GM19351 (cell line): Measurements from ENCODE around the gene JADE3.

ENCODE experiments used
- ATAC-seq: cut with Tn5 transposase; IDR thresholded peaks from one replicate; pipeline ENCODE4 v1.9.1; 2021; ENCODE audit warnings: mild to moderate bottlenecking, moderate library complexity; ENCODE audit not compliant: unreplicated experiment

Gene JADE3

DNA sequence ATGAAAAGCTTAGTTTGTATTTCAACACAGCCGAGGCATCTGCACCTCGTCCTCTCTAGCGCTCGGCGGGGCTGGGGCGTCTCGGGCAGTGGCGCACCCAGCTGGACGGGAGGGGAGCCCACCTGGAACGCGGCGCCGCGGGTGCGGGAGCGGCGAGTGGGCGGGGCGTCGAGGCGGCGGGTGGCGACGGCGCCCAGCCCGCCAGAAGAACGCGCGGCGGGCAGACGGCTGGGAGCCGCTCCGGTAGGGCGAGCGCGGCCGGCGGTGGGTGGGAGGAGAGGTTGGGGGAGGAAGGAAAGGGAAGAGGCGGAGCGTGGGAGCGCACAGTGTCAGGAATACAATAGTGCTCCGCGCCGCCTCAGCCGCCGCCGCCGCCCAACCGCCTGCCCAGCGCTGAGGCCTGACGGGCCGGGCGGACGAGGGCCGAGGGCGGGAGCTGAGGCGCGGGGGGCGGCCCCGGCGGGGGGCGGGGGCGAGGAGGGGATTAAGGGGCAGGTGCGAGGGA lies at the start of gene JADE3:
TSS of gene JADE3 (plus strand) at position 324 of the 505 bp plus-strand sequence. CDS start 72,474 bp downstream, outside the sequence.
- peak; percentile 40 for ATAC-seq

DNA sequence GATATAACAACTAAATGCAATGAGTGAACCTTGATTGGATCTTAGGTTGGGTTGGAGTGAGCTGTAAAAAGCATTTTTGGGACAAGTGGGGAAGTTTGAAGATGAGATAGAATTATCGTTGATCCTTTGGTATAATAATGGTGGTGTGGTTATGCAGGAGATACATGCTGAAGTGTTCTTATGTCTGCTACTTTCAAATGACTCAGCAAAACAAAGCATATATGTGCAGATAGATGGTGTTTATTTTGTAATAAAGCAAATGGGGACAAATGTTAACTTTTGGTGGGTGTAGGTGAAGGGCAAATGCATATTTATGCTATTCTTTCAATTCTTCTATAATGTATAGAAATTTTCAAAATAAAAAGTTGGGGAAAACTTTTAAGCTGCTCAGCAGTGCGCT lies 49.1 kb upstream of the JADE3 start:
- no peak for ATAC-seq

DNA sequence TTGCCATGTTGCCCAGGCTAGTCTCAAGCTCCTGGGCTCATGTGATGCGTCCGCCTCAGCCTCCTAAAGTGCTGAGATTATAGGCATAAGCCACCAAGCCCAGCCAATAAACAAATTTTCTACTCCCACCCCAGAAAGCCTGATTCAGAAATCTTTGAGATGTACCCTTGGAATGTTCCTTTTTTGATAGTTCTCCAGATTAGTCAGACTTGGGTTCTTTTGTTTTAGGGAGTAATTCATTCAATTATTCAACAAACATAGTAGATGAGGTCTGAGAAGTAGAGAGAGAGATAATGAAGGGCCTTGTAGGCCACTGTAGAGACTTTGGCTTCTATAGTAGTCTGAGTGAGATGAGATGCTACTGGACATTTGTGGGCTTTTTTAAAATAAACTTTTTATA lies 47.6 kb upstream of the JADE3 start:
- ATAC-seq = no peak

DNA sequence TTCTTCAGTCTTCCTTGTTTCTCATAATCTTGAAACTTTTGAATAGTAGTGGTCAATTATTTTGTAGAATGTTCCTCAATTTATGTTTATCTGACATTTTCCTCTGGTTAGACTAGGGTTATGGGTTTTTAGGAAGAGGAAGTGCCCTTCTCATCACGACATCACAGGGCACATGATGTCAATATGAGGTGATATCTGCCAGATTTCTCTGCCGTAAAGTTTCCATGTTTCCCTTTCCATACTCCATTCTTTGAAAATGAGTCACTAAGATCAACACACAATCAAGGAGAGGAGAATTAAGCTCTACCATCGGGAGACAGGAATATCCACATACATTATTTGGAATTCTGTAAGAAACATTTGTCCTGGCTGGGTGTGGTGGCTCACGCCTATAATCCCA lies 46.9 kb upstream of the JADE3 start:
- ATAC-seq = no peak

DNA sequence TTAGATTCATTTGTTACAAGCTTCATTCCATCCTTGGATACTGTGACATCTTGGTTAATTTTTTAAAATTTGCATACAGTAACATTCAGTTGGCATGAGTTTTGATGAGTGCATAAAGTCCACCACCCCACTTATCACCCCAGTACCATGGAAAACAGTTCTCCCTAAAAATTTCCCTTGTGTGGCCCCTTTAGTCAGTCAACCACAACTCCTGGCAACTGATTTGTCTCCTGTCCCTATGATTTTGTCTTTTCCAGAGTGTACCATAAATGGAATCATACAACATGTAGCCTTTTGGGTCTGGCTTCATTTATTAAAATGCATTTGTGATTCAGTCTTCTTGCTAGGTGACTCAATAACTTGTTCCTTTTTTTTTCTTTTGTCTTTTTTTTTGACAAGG lies 45.5 kb upstream of the JADE3 start:
- ATAC-seq = no peak

DNA sequence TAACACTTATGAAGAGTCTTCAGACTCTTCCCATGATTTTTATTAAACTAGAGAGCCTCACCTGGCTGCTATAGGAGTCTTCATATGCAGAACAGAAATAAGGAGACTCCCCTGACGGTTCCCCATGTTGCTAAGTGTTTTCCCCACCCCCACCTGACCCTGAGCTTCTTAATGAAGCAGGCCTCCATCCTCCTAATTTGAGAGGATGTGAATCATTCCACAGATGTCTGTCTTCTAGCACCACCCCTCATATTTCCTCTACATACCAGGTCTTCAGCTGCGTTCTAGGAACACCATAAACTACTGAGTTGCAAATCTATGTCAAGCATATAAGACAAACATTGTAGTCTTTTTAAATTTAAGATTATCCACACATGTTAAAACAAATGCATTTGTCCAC lies 38.5 kb upstream of the JADE3 start:
- ATAC-seq = no peak

DNA sequence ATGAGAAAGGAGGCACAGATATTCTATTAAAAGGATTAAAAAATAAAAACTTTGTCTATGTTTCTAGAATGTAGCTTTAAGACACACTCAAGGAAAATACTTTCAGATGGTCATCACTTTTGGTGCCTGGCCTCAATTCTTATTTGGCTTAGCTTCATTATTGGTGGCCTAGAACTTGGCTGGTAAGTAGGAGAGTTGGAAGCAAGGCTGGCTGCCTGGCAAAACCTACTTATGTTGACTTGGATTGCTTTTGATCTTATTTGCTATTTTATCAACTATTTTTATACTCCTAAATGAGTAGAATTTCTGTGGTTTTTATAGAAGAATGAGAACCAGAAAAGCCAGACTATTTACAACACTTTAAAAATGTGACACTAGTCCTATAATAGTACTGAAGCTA lies 35.3 kb upstream of the JADE3 start:
- ATAC-seq = no peak

DNA sequence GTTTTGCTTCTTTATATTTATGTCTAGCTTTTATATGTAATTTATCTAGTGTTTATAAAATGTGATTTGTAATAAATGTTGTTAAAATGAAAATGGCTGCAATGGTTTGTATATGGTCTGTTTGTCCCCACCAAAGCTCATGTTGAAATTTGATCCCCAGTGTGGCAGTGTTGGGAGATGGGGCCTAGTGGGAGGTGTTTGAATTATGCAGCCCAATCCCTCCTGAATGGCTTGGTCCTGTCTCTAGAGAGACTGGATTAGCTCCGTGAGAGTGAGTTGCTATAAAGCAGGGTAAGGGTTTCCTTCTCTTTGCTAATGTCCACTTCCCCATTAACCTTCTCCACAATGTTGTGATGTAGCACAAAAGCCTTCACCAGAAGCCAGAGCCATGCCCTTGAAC lies 30.0 kb upstream of the JADE3 start:
- ATAC-seq = no peak

DNA sequence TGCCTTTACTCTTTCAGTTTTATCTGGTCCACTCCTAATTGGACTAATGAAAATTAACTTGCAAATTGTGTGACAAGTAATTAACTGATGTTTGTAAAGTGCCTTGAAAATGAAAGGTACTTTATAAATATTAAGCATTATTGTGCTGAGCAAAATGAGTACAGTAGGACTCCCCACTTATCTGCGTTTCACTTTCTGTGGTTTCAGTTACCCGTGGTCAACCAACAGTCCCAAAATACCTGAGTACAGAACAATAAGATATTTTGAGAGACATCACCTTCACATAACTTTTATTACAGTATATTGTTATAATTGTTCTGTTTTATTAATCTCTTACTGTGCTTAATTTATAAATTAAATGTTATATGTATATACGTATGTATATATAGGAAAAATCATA lies 27.4 kb upstream of the JADE3 start:
- no peak for ATAC-seq

DNA sequence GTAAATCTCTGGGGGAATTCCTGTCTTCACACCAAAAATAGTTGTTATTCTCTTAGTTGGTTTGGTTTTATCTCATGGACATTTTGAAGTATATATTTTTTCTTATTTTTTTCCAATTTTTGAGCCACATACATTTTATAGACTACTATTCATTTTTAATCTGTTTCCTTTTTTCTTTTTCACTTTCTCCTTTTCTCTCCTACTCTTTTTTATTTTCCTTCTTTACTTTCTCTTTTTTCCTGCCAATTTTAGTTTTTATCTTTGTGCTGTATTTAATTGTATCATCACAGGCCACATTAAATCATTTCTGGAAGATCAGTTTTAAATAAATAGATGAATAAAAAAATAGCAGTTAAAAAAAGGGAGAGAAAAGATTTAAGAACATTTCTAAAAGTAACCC lies 14.0 kb upstream of the JADE3 start:
- ATAC-seq = no peak

DNA sequence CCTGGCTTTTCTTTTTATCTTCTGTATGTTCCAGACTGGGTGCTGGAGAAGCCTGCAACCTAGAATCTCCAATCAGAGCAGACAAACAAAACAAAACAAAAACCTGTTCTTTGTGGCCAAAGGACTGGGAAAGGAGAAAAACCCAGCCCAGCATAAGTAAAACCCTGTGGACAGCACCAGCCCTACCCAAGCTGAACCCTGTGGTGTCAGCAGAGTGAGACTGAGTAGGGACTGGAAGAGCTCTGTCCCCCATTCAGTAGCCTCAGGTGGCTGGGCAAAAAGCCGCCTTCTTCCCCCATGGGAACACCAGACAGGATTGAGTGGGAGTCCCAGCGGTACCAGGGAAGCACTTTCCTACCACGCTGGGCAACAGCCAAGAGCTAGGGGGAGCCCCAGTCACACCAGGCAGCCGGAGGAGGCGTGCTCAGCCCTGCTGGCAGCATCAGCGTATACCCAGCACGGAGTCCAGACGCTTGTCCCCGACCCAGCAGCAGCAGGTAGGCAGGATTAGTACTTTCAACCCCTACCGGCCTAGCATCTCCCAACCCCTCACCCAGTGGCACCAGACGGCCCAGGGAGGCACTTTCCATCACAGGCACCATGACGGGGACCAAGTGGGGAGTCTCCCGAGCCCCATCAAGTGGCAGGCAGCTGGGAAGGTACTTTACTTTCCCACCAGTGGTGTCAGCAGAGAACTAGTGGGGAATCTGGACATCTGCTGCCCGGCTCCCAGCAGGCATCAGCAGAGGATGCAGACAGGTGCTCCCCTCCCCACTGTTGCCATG lies 8.6 kb upstream of the JADE3 start:
- peak; percentile 95 for ATAC-seq

DNA sequence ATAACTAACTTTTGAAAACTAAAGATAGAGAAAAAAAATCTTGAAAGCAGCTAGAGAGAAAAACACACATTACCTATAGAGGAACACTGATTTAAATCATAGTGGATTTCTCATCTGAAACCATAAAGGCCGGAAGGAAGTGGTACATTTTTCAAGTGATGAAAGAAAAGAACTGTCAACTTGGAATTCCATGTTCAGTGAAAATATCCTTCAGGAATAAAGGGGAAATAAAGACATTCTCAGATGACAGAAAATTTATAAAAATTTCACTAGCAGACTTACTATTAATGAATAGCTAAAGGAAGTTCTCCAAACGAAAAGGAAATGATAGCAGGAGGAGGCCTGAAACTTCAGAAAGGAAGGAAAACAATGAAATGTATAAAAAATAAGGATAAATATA lies 7.6 kb upstream of the JADE3 start:
- no peak for ATAC-seq

DNA sequence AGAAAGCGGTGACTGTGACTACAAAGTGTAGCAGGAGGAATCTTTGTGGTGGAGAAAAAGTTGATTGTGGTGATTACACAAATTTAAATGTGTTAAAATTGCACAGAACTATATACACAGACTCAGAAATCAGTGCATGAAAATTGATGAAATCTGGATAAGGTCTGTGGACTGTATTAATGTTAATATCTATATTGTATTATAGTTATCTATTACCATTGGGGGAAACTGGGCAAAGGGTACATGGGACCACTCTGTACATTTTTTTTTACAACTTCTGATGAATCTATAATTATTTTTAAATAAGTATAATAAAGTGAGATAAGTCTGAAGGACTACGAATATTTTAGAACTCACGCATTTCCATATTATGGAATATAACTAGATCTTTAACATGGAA lies 1.8 kb upstream of the JADE3 start:
- no peak for ATAC-seq

DNA sequence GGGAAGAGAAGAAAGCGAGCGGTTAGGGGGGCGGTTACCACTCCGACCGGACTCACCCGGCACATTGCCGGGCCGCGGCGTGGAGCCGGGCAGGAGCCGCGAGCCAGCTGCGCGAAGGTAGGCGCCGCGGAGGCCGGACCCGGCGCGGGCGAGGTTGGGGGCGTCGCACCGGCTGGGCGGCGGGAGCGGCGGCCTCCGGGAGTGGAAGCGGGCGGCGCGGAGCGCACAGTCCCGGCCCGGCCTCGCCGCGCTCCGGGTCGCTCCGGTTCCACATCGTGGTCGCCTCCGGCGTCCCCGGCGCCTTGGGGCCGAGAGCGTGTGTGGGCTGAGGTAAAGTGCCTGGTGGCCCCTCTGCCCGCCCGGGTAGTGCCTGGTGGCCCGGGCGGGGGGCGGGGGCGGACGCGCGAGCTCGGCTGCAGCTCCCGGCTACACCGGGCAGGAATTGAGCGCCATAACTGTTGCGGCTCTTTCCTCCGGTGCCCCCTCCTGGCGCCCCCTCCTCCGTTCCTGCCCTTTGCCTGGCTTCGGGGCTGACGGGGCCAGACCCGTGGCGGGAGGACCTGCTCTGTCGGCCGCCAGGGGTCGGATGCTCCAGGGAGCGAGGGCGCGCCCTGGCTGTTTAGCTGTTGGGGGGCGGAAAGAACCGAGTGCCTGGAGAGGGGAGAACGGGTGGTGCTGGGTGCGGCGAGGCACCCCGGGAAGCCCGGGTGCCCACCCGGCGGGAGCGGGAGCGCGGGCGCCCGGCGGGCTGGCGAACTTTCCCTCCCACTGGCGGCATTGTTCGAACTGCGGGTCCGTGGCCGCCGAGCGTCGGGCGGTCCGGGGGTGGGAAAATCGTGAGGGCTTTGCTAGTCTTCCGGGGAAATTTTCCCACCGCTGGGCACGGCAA lies 626 bp downstream of the JADE3 start:
- peak; percentile 44 for ATAC-seq

DNA sequence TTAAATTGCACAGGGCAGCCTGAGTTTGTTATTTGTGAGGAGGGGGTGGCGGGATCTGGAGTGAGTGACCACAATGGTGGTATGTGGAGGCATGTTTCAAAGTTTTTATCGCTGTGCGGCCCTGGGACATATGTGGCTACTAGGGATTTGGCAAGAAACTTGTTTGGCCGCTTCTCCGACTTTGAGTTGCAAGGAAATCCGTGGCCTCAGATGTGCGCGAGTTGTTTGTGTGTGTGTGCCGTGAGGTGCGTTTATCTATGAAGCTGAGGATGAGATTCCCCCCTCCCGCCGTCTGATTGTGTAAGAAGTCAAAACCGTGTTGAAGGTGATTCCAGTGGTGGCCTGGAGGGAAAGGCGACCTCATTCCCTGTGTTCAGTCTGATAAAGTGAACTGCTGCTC lies 1.4 kb downstream of the JADE3 start:
- ATAC-seq = no peak

DNA sequence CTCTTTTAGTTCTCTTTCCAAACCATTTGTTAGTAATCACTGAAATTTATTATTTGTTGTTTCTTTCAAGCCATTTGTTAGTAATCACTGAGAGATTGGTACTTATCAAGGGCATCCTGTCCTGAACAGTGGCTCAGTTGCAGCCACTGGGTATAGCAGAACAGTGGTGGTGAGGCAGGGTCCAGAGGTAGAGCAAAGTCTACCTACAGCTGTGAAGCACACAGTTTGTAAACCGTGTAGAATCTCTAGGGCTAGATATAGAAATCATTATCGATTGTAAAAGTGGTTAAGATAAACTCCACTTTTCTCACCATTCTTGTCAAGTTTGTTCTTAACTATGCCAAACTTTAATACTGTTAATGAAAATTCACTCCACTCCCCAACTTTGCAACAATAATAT lies 4.1 kb downstream of the JADE3 start:
- ATAC-seq = no peak

DNA sequence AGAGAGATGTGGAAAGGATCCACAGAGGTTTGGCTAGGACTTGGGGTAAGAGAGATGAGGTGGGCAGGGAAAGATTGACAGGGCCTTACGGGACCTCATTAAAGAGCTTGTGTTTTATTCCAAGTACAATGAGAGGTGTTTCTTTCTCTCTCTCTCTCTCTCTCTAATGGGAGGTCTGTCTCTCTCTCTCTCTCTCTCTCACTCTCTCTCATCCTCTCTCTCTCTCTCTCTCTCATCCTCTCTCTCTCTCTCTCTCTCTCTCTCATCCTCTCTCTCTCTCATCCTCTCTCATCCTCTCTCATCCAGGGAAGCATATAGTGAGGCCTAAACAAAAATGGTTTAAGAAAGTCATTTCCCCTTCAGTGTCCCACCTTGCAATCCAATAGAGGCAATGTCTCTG lies 5.4 kb downstream of the JADE3 start:
- no peak for ATAC-seq

DNA sequence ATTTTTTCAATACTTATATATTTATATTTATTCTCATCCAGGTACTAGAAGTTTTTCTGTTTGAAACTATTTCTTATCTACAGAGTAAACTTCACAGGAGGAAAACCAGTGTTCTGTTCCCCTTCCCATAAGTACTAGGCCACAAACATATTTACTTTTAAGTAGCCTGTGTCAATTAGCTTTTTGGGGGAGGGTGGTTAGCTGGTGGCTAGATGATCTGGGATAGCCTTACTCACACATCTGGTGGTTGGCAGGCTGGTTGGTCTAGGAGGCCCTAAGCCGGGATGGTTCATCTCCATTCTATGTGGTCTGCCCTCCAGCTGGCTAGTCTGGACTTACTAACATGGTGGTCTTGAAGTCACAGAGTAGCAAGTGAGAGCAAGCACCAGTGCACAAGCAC lies 6.2 kb downstream of the JADE3 start:
- ATAC-seq = no peak

DNA sequence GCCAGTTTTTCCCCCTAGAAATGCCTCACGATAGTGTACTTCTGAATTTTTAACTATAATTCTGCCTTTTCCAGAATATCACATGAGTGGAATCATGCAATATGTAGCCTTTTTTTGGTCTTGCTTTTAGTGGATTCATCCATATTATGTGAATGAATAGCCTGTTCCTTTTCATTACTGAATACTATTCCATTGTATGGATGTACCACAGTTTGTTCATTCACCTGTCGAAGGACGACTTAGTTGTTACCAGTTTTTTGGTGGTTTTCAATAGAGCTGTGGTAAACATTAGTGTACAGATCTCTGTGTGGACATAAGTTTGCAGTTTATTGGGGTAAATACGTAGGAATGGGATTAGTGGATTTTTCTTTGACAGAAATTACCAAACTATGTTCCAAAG lies 8.0 kb downstream of the JADE3 start:
- ATAC-seq = no peak

DNA sequence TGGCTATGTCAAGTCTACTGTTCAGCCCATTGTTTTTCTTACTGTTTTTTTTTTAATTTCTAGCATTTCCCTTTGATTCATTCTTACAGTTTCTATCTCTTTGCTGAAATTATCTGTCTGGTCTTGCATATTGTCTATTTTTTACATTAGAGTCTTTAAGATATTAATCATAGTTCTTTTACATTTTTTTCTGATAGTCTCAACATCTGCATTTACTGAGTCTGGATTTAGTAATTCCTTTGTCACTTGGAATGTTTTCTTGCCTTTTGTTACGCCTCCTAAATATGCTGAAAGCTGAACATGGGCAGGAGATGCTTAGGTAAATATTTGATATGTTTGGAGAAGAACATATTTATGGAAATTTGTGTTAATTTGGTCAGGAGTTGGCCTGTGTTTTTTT lies 10.4 kb downstream of the JADE3 start:
- ATAC-seq = no peak

DNA sequence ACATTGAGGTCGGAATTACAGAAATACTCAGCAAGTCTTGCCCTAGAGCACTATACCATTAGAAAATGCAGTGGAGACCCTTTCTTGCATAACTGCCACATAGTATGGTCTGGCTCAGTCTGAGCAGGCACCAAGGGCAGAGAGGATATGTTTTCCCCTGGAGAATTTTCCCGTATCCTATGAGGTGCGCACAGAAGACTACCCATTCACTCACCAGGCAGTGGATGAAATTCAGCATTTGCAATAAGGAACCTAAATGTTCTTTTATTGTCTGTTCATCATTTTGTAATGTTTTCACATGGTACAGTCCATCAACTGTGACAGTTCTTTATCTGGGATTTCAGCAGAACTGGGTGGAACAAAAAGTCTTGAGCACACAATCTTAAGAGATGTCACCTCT lies 15.5 kb downstream of the JADE3 start:
- no peak for ATAC-seq
